Measurements from ENCODE around the gene GFOD2.

The GFOD2 gene

DNA sequence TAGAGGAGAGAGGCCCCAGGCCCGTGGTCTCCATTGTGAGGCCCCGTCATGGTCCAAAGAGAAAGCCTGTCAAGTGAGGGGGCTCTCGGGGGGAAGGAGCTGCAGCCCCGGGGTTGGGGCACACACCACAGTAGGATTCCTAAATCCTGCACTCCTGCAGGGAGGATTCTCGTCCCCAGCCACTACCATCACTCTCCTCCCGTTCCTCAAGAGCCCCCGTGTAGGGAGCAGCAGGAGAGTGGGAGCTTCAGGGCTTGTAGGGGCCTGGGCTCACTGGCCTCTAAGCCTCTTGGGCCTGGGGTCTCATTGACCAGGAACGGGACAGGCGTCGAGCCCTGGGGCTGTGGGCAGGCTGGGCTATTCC lies 51.7 kb downstream of the GFOD2 start:
- TF ChIP-seq, protein P1, sequence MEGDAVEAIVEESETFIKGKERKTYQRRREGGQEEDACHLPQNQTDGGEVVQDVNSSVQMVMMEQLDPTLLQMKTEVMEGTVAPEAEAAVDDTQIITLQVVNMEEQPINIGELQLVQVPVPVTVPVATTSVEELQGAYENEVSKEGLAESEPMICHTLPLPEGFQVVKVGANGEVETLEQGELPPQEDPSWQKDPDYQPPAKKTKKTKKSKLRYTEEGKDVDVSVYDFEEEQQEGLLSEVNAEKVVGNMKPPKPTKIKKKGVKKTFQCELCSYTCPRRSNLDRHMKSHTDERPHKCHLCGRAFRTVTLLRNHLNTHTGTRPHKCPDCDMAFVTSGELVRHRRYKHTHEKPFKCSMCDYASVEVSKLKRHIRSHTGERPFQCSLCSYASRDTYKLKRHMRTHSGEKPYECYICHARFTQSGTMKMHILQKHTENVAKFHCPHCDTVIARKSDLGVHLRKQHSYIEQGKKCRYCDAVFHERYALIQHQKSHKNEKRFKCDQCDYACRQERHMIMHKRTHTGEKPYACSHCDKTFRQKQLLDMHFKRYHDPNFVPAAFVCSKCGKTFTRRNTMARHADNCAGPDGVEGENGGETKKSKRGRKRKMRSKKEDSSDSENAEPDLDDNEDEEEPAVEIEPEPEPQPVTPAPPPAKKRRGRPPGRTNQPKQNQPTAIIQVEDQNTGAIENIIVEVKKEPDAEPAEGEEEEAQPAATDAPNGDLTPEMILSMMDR (IDR thresholded peaks at IDR 0.05; ENCODE audit: insufficient read depth, low read depth, low read length, missing control alignments), result no peak
- no peak for DNase-seq (ENCODE audit: low read depth)
- no peak overlapping the region for H3K4me3 ChIP-seq (ENCODE audit: low read length)

- peak; percentile 53 for DNase-seq (ENCODE audit: low read depth)
Observed at GRCh38 chr16:67666559-67667452, 52.3 kb downstream of the GFOD2 start, which contains the start of the genes C16orf86 and ENKD1. Gene C16orf86 (plus strand): TSS chr16:67666814. CDS start chr16:67666971, 157 bp downstream. Gene ENKD1 (minus strand): TSS chr16:67666750. CDS start chr16:67666442, 308 bp downstream.

DNA sequence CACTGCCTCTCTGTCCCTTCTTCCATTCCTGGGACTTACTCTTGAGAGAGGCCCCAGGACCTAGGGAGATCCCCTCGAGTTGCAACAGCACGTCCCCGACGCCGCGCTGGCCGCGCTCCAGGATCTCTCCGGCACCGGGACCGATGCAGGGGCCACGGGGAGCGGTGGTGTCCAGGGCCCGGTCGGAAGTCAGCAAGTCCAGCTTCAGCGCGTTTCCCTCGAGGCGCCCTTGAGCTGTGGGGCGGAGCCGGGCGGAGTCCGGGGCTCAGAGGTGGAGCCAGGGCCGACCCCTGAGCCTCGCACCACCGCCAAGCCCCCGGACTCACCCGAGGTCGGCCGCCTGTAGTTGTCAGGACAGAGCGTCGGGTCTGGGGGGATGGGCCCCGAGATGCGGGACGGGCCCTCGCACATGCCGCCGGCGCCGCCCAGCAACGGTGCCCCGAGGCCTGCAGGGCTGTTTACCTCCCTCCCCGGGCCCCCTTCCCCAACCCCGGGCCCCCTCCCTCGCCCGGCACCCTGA lies 53.0 kb downstream of the GFOD2 start:
- TF ChIP-seq, protein P1 (IDR thresholded peaks at IDR 0.05; ENCODE audit: insufficient read depth, low read depth, low read length, missing control alignments), result no peak
- no peak for DNase-seq (ENCODE audit: low read depth)
- peak overlapping the region; percentile 58 for H3K4me3 ChIP-seq (ENCODE audit: low read length)

More at GRCh38 chr16:67666559-67667452, 52.3 kb downstream of the GFOD2 start, which contains the start of the genes C16orf86 and ENKD1:
- TF ChIP-seq, protein P1 (IDR thresholded peaks at IDR 0.05; ENCODE audit: insufficient read depth, low read depth, low read length, missing control alignments), result no peak
- peak within 1 kb of the TSS; percentile 58 for H3K4me3 ChIP-seq (ENCODE audit: low read length)

GRCh38 chr16:67665598-67665997 lies 53.5 kb downstream of the GFOD2 start:
- H3K4me3 ChIP-seq (ENCODE audit: low read length), result peak overlapping the region; percentile 58
- TF ChIP-seq, protein P1 (IDR thresholded peaks at IDR 0.05; ENCODE audit: insufficient read depth, low read depth, low read length, missing control alignments), result no peak
- DNase-seq (ENCODE audit: low read depth), result no peak

DNA sequence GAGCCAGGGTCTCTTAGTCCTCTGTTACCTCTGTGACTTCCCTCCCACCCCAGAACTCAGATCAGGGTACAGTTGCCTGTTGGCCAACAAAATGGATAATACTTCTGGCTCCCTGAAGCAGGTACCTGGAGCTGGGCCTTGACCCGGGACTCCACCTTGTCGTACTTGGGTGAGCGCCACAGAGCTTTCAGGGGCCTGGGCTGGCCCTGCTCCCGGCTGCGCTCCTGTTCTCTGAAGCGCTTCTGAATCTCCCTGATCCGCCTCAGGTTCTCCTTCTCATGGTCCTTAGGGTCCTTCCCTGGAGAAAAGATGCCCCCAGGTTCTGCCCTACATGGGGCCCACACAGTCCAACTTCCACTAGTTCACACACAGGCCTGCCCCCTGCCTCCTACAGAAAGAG lies 54.2 kb downstream of the GFOD2 start:
- no peak overlapping the region for H3K4me3 ChIP-seq (ENCODE audit: low read length)
- TF ChIP-seq, protein P1 (IDR thresholded peaks at IDR 0.05; ENCODE audit: insufficient read depth, low read depth, low read length, missing control alignments), result no peak
- no peak for DNase-seq (ENCODE audit: low read depth)

GRCh38 chr16:67664258-67664657 lies 54.9 kb downstream of the GFOD2 start:
- no peak overlapping the region for H3K4me3 ChIP-seq (ENCODE audit: low read length)
- DNase-seq (ENCODE audit: low read depth), result no peak
- TF ChIP-seq, protein P1 (IDR thresholded peaks at IDR 0.05; ENCODE audit: insufficient read depth, low read depth, low read length, missing control alignments), result no peak
